ENCODE results near the gene KRT27. TPM values are rescaled to one million over a fixed set of nuclear protein-coding genes. Genes with fewer than 3 reads are reported as not detected.
"Not testable (repeated sequence)": the region's sequence is repeated elsewhere in the genome, so short reads cannot be mapped to it uniquely, and the experiment has no call there.

Gene KRT27
- polyA plus RNA-seq, 4 donors: not detected

- no peak for DNase-seq (ENCODE audit: low read depth in 4 of 4, low spot score in 2 of 4)
Observed at GRCh38 chr17:40760105-40761016, 22.0 kb downstream of the KRT27 start.

GRCh38 chr17:40755231-40755630 lies 27.1 kb downstream of the KRT27 start, which contains the start of gene KRT25:
KRT25 (minus strand) TSS chr17:40755331; CDS start chr17:40755271, 60 bp downstream.
- DNase-seq (ENCODE audit: low read depth in 4 of 4, low spot score in 2 of 4): no peak

- DNase-seq (ENCODE audit: low read depth in 4 of 4, low spot score in 2 of 4): no peak
Observed at GRCh38 chr17:40753804-40754203, 28.5 kb downstream of the KRT27 start.

- DNase-seq (ENCODE audit: low read depth in 4 of 4, low spot score in 2 of 4): no peak
Observed at GRCh38 chr17:40751065-40751464, 31.3 kb downstream of the KRT27 start.

- DNase-seq (ENCODE audit: low read depth in 4 of 4, low spot score in 2 of 4): no peak
Observed at GRCh38 chr17:40750391-40750790, 32.0 kb downstream of the KRT27 start.

GRCh38 chr17:40748666-40749065 lies 33.7 kb downstream of the KRT27 start:
- not testable (repeated sequence) for DNase-seq (ENCODE audit: low read depth in 4 of 4, low spot score in 2 of 4)

- DNase-seq (ENCODE audit: low read depth in 4 of 4, low spot score in 2 of 4): no peak
Observed at GRCh38 chr17:40738553-40738952, 43.8 kb downstream of the KRT27 start.

- DNase-seq (ENCODE audit: low read depth in 4 of 4, low spot score in 2 of 4): no peak
Observed at GRCh38 chr17:40735016-40735415, 47.3 kb downstream of the KRT27 start.

DNA sequence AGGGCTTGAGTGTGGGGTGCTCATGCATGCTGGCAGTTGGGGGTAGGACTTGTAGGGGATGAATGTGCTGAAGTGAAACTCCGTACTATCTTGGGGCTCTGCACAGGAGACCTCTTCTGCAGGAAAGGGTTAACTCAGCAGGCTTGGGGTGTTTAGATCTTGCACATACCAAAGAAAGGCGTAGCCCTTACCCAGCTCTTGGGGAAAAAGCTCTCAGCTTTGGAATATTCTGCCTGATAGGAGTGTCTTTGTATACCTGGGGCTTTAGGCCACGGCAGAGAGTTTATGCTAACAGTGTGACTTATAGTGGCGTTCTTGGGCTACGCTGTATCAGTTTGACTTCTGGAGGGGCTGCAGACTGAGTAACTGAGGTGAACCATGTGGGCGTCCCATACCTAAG lies 48.3 kb downstream of the KRT27 start:
- no peak for DNase-seq (ENCODE audit: low read depth in 4 of 4, low spot score in 2 of 4)

GRCh38 chr17:40730970-40731369 lies 51.4 kb downstream of the KRT27 start:
- DNase-seq (ENCODE audit: low read depth in 4 of 4, low spot score in 2 of 4): no peak

- DNase-seq (ENCODE audit: low read depth in 4 of 4, low spot score in 2 of 4): no peak
Observed at GRCh38 chr17:40727447-40728231, 54.7 kb downstream of the KRT27 start.

GRCh38 chr17:40726919-40727318 lies 55.4 kb downstream of the KRT27 start:
- DNase-seq (ENCODE audit: low read depth in 4 of 4, low spot score in 2 of 4): no peak

Other genes starting within 250 kb of the KRT27 start
- under 1 TPM; 0.34 to 0.48 (median 0.44) TPM for gene CCR7, start 217.1 kb downstream of the KRT27 start, polyA plus RNA-seq (ENCODE audit: insufficient read length in 4 of 4)
- gene SMARCE1, start 134.7 kb downstream of the KRT27 start, polyA plus RNA-seq (ENCODE audit: insufficient read length in 4 of 4): 100 to 1,000 TPM; 243 to 283 (median 254) TPM
- gene KRT222, start 117.4 kb downstream of the KRT27 start, polyA plus RNA-seq (ENCODE audit: insufficient read length in 4 of 4): under 1 TPM; 0.07 to 0.51 (median 0.25) TPM
- not detected for gene KRT24, start 78.8 kb downstream of the KRT27 start, polyA plus RNA-seq (ENCODE audit: insufficient read length in 4 of 4)
- not detected for gene KRT25, start 27.2 kb downstream of the KRT27 start, polyA plus RNA-seq (ENCODE audit: insufficient read length in 4 of 4)
- not detected for gene KRT26, start 10.3 kb downstream of the KRT27 start, polyA plus RNA-seq (ENCODE audit: insufficient read length in 4 of 4)
- not detected for gene KRT28, start 17.4 kb upstream of the KRT27 start, polyA plus RNA-seq (ENCODE audit: insufficient read length in 4 of 4)
- gene KRT10, start 40.1 kb upstream of the KRT27 start, polyA plus RNA-seq (ENCODE audit: insufficient read length in 4 of 4): 10 to 100 TPM; 41.1 to 72.4 (median 42.9) TPM
- gene KRT12, start 84.7 kb upstream of the KRT27 start, polyA plus RNA-seq (ENCODE audit: insufficient read length in 4 of 4): under 1 TPM in 1 of 4 donors, not detected in 3; 0.28 TPM
- under 1 TPM in 2 of 4 donors, not detected in 2; 0.20 to 0.24 TPM for gene KRT20, start 102.7 kb upstream of the KRT27 start, polyA plus RNA-seq (ENCODE audit: insufficient read length in 4 of 4)
- gene KRT23, start 155.1 kb upstream of the KRT27 start, polyA plus RNA-seq (ENCODE audit: insufficient read length in 4 of 4): 1 to 10 TPM in 3 of 4 donors, under 1 TPM in 1; 0.57 to 2.3 (median 1.6) TPM
- gene KRT39, start 184.4 kb upstream of the KRT27 start, polyA plus RNA-seq (ENCODE audit: insufficient read length in 4 of 4): under 1 TPM in 1 of 4 donors, not detected in 3; 0.09 TPM
- under 1 TPM in 1 of 4 donors, not detected in 3; 0.08 TPM for gene KRT40, start 201.8 kb upstream of the KRT27 start, polyA plus RNA-seq (ENCODE audit: insufficient read length in 4 of 4)
- not detected for gene KRTAP3-3, start 211.6 kb upstream of the KRT27 start, polyA plus RNA-seq (ENCODE audit: insufficient read length in 4 of 4)
- gene KRTAP3-2, start 217.4 kb upstream of the KRT27 start, polyA plus RNA-seq (ENCODE audit: insufficient read length in 4 of 4): not detected
- not detected for gene KRTAP3-1, start 226.6 kb upstream of the KRT27 start, polyA plus RNA-seq (ENCODE audit: insufficient read length in 4 of 4)
- not detected for gene KRTAP1-5, start 244.7 kb upstream of the KRT27 start, polyA plus RNA-seq (ENCODE audit: insufficient read length in 4 of 4)
- not detected for gene KRTAP1-4, start 247.6 kb upstream of the KRT27 start, polyA plus RNA-seq (ENCODE audit: insufficient read length in 4 of 4)

Measured in left renal cortex interstitium (tissue), 4 donors.